ENCODE results near the gene ZNF701. TPM values are rescaled to one million over a fixed set of nuclear protein-coding genes. Genes with fewer than 3 reads are reported as not detected.
"Not testable (repeated sequence)": the region's sequence is repeated elsewhere in the genome, so short reads cannot be mapped to it uniquely, and the experiment has no call there.

Gene ZNF701
- total RNA-seq, 1 experiment from 2014 or later = 24.4 TPM

DNA sequence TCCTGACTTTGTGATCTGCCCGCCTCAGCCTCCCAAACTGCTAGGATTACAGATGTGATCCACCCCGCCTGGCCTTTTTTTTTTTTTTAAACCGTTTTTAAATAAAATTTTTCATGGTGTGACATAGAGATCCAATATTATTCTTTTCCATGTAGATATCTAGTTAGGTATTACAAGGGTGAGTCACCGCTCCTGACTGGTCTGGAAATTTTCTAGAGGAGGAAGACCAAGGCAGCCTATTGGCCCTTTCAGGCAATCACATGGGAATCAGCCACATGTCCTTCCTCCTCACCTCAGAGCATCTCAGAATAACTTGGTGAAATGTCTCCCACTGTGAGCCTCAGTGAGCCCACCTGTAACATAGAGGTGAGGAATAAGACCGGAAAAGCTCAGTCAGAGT, 28.9 kb upstream of the ZNF701 start:
- H3K27me3 ChIP-seq (ENCODE audit: insufficient read depth, low read length); H3K18ac ChIP-seq (ENCODE audit: insufficient read length, low read depth, low read length); H3K27me3 Mint-ChIP-seq (ENCODE audit: low read depth); H3K4me1 Mint-ChIP-seq; H2BK5ac ChIP-seq (ENCODE audit: insufficient read length, low read length); H3K56ac ChIP-seq (ENCODE audit: insufficient read length, low read depth, low read length); H3K4ac ChIP-seq (ENCODE audit: low read depth, low read length); H3K79me2 ChIP-seq (ENCODE audit: insufficient read depth, low read length); H3K23me2 ChIP-seq (ENCODE audit: insufficient read length, low read depth, low read length, poor library complexity, severe bottlenecking); H2AFZ ChIP-seq (ENCODE audit: low read length); H4K5ac ChIP-seq (ENCODE audit: insufficient read length, low read depth, low read length); H3K4me3 Mint-ChIP-seq; H3K27ac ChIP-seq (ENCODE audit: insufficient read length, low read depth, low read length); H2BK20ac ChIP-seq (ENCODE audit: low read depth, low read length, poor library complexity, severe bottlenecking); H3K9me3 ChIP-seq (ENCODE audit: control insufficient read depth, low read depth, low read length); H4K20me1 ChIP-seq (ENCODE audit: control insufficient read depth, insufficient read depth, insufficient read length); H3K23ac ChIP-seq (ENCODE audit: insufficient read length, low read depth, low read length); H3K4me2 ChIP-seq (ENCODE audit: insufficient read depth, insufficient read length, low read length); H3T11ph ChIP-seq (ENCODE audit: low read length); H2BK120ac ChIP-seq (ENCODE audit: low read depth, low read length, poor library complexity, severe bottlenecking); H3K14ac ChIP-seq (ENCODE audit: insufficient read depth, low read length); H3K27ac Mint-ChIP-seq; H4K91ac ChIP-seq (ENCODE audit: insufficient read length, low read depth, low read length); H3K9me3 Mint-ChIP-seq; H3K9ac ChIP-seq (ENCODE audit: extremely low read depth, insufficient read length, low read length); H2BK15ac ChIP-seq (ENCODE audit: low read depth, low read length); H2AK5ac ChIP-seq (ENCODE audit: insufficient read length, low read length); H2BK12ac ChIP-seq (ENCODE audit: insufficient read length, low read depth, low read length); H3K79me1 ChIP-seq (ENCODE audit: insufficient read depth, low read depth, low read length, poor library complexity, severe bottlenecking); DNase-seq; H3K4me1 ChIP-seq (ENCODE audit: insufficient read depth, low read length); H4K8ac ChIP-seq (replicated peaks; ENCODE audit: insufficient read length, low read depth, low read length): not testable (repeated sequence)
- H3K36me3 Mint-ChIP-seq (ENCODE audit: insufficient read depth in 1 of 3, low read depth in 3 of 3) = peaks cover 8 to 35% (median 20%) of the 10 kb centered on the region in 3 experiments
- WGBS (ENCODE audit: extremely low coverage, insufficient read length, low lambda C conversion rate) = no CpG with 5 or more reads among the region's 5 CpGs
